HEK293T (cell line): ENCODE measurements around the gene LRMDA.

Experiments
- CTCF ChIA-PET: fragments of 350-600 bp; formaldehyde crosslinking; extraction: SDS; loops from one replicate; lab custom pipeline; 2021; ENCODE audit warnings: antibody characterized with exemption, inconsistent platforms; lab: Yijun Ruan, JAX
- POLR2A ChIA-PET: fragments of 350-600 bp; formaldehyde crosslinking; extraction: SDS; loops from one replicate; lab custom pipeline; 2020; ENCODE audit warnings: antibody characterized with exemption, inconsistent platforms; lab: Yijun Ruan, JAX
- DNase-seq: peaks from one replicate; pipeline ENCODE4 v3.0.0; 2012; ENCODE audit warnings: mixed read lengths; ENCODE audit errors: extremely low spot score
- ARNT ChIP-seq: fragments of 450-650 bp; IDR thresholded peaks from 2 replicates; pipeline ENCODE4 v1.6.1; 2017; ENCODE audit warnings: mild to moderate bottlenecking
- BHLHE40 ChIP-seq: fragments of 450-650 bp; IDR thresholded peaks from 2 replicates; pipeline ENCODE4 v1.6.1; 2016; ENCODE audit warnings: mild to moderate bottlenecking, moderate library complexity, borderline replicate concordance
- CTBP1 ChIP-seq: fragments of 450-650 bp; IDR thresholded peaks from 2 replicates; pipeline ENCODE4 v1.6.1; 2016; ENCODE audit warnings: borderline replicate concordance
- ELF4 ChIP-seq: fragments of 450-650 bp; IDR thresholded peaks from 2 replicates; pipeline ENCODE4 v1.6.1; 2017; ENCODE audit warnings: antibody characterized with exemption
- FOXA1 ChIP-seq: fragments of 450-650 bp; IDR thresholded peaks from 2 replicates; pipeline ENCODE4 v1.6.1; 2016; ENCODE audit warnings: mild to moderate bottlenecking
- FOXK2 ChIP-seq: fragments of 450-650 bp; IDR thresholded peaks from 2 replicates; pipeline ENCODE4 v1.6.1; 2016; ENCODE audit warnings: mild to moderate bottlenecking
- FOXM1 ChIP-seq: fragments of 450-650 bp; IDR thresholded peaks from 2 replicates; pipeline ENCODE4 v1.6.1; 2017; ENCODE audit warnings: mild to moderate bottlenecking, borderline replicate concordance
- HDGF ChIP-seq: fragments of 450-650 bp; IDR thresholded peaks from 2 replicates; pipeline ENCODE4 v1.6.1; 2017; ENCODE audit warnings: antibody characterized with exemption, borderline replicate concordance
- L3MBTL2 ChIP-seq: fragments of 450-650 bp; conservative IDR thresholded peaks from 2 replicates; pipeline ENCODE4 v1.6.1; 2016; ENCODE audit warnings: mild to moderate bottlenecking
- LEF1 ChIP-seq: fragments of 450-650 bp; IDR thresholded peaks from 2 replicates; pipeline ENCODE4 v1.6.1; 2017; ENCODE audit warnings: mild to moderate bottlenecking, borderline replicate concordance
- NFRKB ChIP-seq: fragments of 450-650 bp; IDR thresholded peaks from 2 replicates; pipeline ENCODE4 v1.6.1; 2016; ENCODE audit warnings: mild to moderate bottlenecking, moderate library complexity
- PKNOX1 ChIP-seq: fragments of 450-650 bp; IDR thresholded peaks from 2 replicates; pipeline ENCODE4 v1.6.1; 2016
- SP1 ChIP-seq: fragments of 450-650 bp; IDR thresholded peaks from 2 replicates; pipeline ENCODE4 v1.6.1; 2017
- SUZ12 ChIP-seq: fragments of 450-650 bp; IDR thresholded peaks from 2 replicates; pipeline ENCODE4 v1.6.1; 2016; ENCODE audit warnings: mild to moderate bottlenecking
- TARDBP ChIP-seq: fragments of 450-650 bp; IDR thresholded peaks from 2 replicates; pipeline ENCODE4 v1.6.1; 2016
- ZNF384 ChIP-seq: fragments of 450-650 bp; IDR thresholded peaks from 2 replicates; pipeline ENCODE4 v1.6.1; 2016

LRMDA gene

DNA sequence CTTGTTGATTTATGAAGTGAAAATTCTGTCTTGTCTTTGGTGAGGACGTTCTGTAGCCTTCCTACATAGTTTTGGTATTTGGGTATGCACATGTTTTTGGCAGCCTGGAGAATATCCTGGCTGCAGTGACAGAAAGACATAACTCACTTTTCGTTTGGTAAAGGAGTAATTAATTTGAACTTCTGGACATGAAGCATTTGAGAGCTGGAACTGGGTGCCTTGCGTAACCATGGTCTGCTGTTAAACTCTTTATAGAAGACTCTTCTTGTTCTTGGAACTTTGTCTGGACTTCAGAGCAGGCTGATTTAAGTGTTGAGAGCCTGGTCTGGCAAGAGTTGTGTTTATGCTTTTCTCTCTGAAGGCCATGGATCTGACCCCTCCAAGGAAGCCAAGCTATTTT is 231.3 kb downstream of the LRMDA start:
- POLR2A ChIA-PET: no interaction called here
- no peak for TF ChIP-seq SUZ12
- TF ChIP-seq L3MBTL2: no peak
- no peak for TF ChIP-seq ARNT
- CTCF ChIA-PET: interaction anchor here (0.6 kb wide), 1 partner anchor 11 kb away, joined by 3 read pairs; no protein-coding TSS in a partner anchor
- no peak for DNase-seq

DNA sequence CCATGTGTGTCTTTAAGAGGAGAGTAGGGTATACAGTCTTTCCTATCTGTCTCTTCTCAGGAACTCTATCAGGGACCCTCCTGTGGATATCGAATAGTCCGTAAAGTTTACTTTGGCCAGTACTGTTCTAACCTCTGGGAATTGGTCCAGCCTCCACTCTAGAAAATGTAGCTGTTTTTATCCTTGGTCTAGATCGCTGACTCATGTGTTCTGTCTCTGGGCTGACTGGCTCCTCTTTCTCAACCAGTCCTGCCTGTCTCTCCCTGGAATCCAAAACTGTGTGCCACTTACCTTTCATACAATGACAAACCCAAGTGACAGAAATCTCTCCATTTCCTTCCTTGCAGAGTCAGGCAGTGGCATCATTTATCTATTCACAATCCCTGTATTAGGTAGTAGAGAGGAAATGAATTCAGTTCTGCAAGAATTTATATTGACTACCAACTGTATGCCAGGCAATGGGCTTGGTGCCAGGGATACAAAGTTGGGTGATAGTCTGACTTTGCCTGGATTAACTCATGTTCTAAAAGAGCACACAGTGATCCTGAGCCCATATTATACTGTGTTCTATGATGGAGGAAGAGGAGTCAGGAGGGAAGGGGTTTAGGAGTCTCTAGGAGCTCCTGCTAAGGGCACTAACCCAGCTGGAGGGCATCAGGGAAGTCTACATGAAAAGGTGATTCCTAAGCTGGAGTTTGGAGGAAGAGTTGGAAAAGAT is 232.7 kb downstream of the LRMDA start:
- POLR2A ChIA-PET: no interaction called here
- TF ChIP-seq ELF4 (no peak), SP1 (no peak), SUZ12 (no peak), HDGF (no peak), FOXK2 (no peak), NFRKB (no peak), ZNF384 (no peak), PKNOX1 (no peak), FOXM1 (no peak), TARDBP (no peak), FOXA1 (no peak)
- CTCF ChIA-PET: no interaction called here

DNA sequence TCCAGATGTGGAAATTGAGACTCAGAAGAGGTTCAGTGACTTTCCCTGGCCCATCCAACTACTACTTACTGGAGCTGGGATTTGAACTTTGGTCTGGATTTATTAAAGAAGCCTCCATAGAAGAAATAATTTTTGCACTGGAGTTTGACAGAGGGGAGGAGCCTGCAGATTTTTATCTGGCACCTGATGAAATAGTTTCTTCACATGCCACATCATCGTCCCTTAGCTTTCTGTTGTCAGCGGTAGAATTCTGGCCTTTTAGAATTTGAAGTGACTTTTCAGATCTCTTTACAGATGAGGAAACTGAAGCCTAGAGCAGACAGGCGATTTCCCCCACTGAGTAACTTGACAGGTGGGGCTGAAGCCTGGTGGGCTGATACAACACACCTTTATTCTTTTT is 233.5 kb downstream of the LRMDA start:
- TF ChIP-seq FOXM1: no peak
- TF ChIP-seq LEF1: no peak
- TF ChIP-seq NFRKB: no peak
- TF ChIP-seq ARNT: no peak
- no peak for TF ChIP-seq FOXK2
- no peak for TF ChIP-seq TARDBP
- no peak for TF ChIP-seq L3MBTL2
- no peak for TF ChIP-seq FOXA1
- TF ChIP-seq ELF4: no peak
- TF ChIP-seq HDGF: no peak
- no peak for TF ChIP-seq SUZ12
- TF ChIP-seq CTBP1: no peak
- no peak for TF ChIP-seq BHLHE40
- no peak for TF ChIP-seq ZNF384
- CTCF ChIA-PET: no interaction called here
- POLR2A ChIA-PET: no interaction called here
- no peak for DNase-seq

More for the DNA sequence above, 232.7 kb downstream of the LRMDA start:
- no peak for DNase-seq

DNA sequence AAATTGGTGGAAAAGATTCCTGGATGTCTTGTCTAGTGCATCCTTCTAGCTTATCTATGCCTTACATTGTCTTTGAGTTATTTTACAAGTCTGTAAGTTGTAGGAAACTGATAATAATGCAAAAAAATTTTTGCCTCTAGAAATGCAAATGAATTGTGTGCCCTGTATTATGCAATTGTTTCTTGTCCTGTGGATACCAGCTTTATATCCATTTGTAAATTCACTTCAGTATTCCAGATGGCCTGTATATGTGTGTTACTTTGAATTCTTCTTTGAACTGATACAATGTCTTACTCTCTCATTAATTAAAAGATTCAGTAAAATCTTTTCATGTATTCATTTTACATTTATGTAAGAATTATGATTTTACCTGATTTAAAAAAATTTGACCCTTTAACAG is 234.3 kb downstream of the LRMDA start:
- ChIA-PET CTCF (no interaction called here), POLR2A (no interaction called here)
- no peak for DNase-seq
- TF ChIP-seq NFRKB: no peak

DNA sequence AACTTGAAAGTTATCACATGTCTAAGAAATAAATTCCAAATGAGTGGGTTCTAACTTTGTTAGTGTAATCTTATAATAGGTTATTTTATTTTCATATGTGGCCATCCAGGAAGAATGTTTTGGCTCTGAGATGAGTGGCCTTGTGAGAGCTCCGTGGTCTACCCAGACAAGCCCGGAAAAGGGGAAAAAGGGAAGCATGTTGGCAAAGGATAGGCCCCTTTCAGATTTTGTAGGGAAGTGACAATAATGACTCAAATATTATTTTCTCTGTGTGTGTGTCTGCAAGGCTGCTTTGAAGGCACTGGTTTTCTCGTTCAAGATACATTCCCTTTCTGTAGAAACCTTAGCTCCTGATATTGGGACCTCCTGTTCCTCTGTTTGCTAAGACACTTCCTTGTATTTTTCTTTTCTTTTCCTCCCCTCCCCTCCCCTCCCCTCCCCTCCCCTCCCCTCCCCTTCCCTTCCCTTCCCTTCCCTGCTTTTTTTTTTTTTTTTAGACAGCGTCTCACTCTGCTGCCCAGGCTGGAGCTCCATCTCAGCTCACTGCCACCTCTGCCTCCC is 240.8 kb downstream of the LRMDA start:
- ChIA-PET CTCF (interaction anchor here (1.3 kb wide), 1 partner anchor 21 kb away, joined by 3 read pairs; no protein-coding TSS in a partner anchor), POLR2A (no interaction called here)
- no peak for DNase-seq
- TF ChIP-seq FOXA1 (no peak), CTBP1 (no peak), SP1 (no peak), FOXM1 (no peak), FOXK2 (no peak), ARNT (no peak), BHLHE40 (no peak), HDGF (no peak), ZNF384 (no peak), SUZ12 (no peak), TARDBP (no peak), ELF4 (no peak), PKNOX1 (no peak), L3MBTL2 (no peak), LEF1 (no peak), NFRKB (no peak)

DNA sequence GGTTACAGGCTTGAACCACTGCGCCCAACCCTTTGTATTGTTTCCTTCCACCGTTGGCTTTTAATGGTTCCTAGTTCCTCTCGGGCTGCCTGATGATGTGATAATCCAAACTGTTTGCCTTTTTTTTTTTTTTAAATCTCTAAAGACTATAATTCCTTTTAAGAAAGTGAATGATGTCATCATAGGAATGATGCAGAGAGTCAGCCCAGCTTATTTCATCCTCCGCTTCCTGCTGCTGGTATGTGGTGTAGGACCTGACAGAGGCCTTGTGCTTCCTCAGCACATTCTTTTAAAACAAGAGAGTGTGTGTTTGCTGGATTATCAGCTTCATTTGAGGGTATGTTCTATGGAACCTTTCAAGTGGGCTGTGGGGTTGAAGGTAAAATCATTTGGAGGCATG is 241.4 kb downstream of the LRMDA start:
- CTCF ChIA-PET: interaction anchor here (1.3 kb wide), 1 partner anchor 22 kb away, joined by 3 read pairs; no protein-coding TSS in a partner anchor
- no peak for DNase-seq
- POLR2A ChIA-PET: no interaction called here
- TF ChIP-seq FOXA1 (no peak), ARNT (no peak), ZNF384 (no peak), HDGF (no peak), SP1 (no peak), L3MBTL2 (no peak)

DNA sequence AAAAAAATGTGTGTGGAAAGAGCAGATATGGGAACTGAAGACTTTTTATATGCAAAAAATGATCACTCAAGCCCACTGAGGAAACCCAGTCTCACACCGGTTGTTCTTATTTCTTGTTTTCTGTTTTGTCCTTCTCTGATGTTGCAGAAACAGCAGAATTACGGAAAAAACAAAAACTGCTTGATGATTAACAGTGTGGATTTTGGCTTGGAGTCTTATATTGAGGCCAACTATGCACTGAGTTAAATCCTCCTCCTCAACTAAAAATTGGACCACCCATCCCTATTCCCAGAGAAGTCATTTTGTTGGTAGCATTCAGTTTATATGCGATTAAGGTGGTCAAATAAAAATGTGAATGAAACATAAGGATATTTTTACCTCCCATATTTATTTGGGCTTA is 246.1 kb downstream of the LRMDA start:
- ChIA-PET POLR2A (no interaction called here), CTCF (no interaction called here)
- TF ChIP-seq ZNF384 (no peak), SUZ12 (no peak), FOXK2 (no peak), LEF1 (no peak), PKNOX1 (no peak), TARDBP (no peak), HDGF (no peak), SP1 (no peak), FOXA1 (no peak), ELF4 (no peak), BHLHE40 (no peak), CTBP1 (no peak), NFRKB (no peak), L3MBTL2 (no peak), FOXM1 (no peak), ARNT (no peak)
- DNase-seq: no peak
